ENCODE measurements around the gene SCO2. TPM values are rescaled to one million over a fixed set of nuclear protein-coding genes. Genes with fewer than 3 reads are reported as not detected.

SCO2 gene
- total RNA-seq, 2 experiments from 2014 or later = 1.1 to 2.1 TPM

GRCh38 chr22:50474710-50475651 is 50.4 kb downstream of the SCO2 start, which contains the start of gene SBF1:
SBF1 (minus strand) TSS chr22:50475035; CDS start chr22:50474840, 195 bp downstream.
- Mint-ChIP-seq H3K27ac (peak within 1 kb of the TSS; percentile 87), H3K4me1 (ENCODE audit: low read depth) (peaks cover 45% of the 10 kb centered on the region), H3K27me3 (ENCODE audit: low read depth) (peaks cover 4% of the 10 kb centered on the region), H3K36me3 (ENCODE audit: low read depth) (no peaks in the 10 kb centered on the region), H3K4me3 (peak within 1 kb of the TSS; percentile 95), H3K9me3 (no peaks in the 10 kb centered on the region)
- CTCF ChIA-PET = no interaction called here
- peak; percentile 90 for DNase-seq
- intact Hi-C loops (cut with micrococcal nuclease) = loop anchor here (2.0 to 10.0 kb wide), 5 partner anchors 24 to 513 kb away; partner anchors contain the start of genes LMF2, PIM3 and TUBGCP6

- peaks cover 54% of the 10 kb centered on the region for H3K4me1 Mint-ChIP-seq (ENCODE audit: low read depth)
- DNase-seq = peak; percentile 64
- H3K27me3 Mint-ChIP-seq (ENCODE audit: low read depth) = no peaks in the 10 kb centered on the region
- no peaks in the 10 kb centered on the region for H3K9me3 Mint-ChIP-seq
- peak overlapping the region; percentile 87 for H3K27ac Mint-ChIP-seq
- intact Hi-C loops (cut with micrococcal nuclease) = loop anchor here (1.0 to 10.0 kb wide), 6 partner anchors 25 to 512 kb away; partner anchors contain the start of genes LMF2, PIM3 and TUBGCP6
- peak overlapping the region; percentile 95 for H3K4me3 Mint-ChIP-seq
- CTCF ChIA-PET = interaction anchor here (1.0 to 2.0 kb wide), 6 partner anchors 9 to 223 kb away, joined by 3 to 5 read pairs (median 4); partner anchors contain the start of gene HDAC10
- H3K36me3 Mint-ChIP-seq (ENCODE audit: low read depth) = no peaks in the 10 kb centered on the region
Measured at GRCh38 chr22:50473855-50474671, 51.3 kb downstream of the SCO2 start.

Other genes with a start within 250 kb of the SCO2 start
- 10 to 100 TPM in 1 of 2 experiments, 1 to 10 TPM in 1; 9.8 to 10.4 TPM for gene PLXNB2, start 218.0 kb downstream of the SCO2 start, total RNA-seq
- gene DENND6B, start 198.6 kb downstream of the SCO2 start, total RNA-seq = 1 to 10 TPM; 1.8 to 2.1 TPM
- gene PPP6R2, start 182.3 kb downstream of the SCO2 start, total RNA-seq = 10 to 100 TPM; 33.7 to 34.7 TPM
- 100 to 1,000 TPM; 100 TPM for gene SBF1, start 50.6 kb downstream of the SCO2 start, total RNA-seq
- gene ADM2, start 44.1 kb downstream of the SCO2 start, total RNA-seq = 1 to 10 TPM; 7.5 to 8.3 TPM
- under 1 TPM in 1 of 2 experiments, not detected in 1; 0.31 TPM for gene MIOX, start 38.7 kb downstream of the SCO2 start, total RNA-seq
- 10 to 100 TPM; 41.4 to 42.0 TPM for gene LMF2, start 17.9 kb downstream of the SCO2 start, total RNA-seq
- gene NCAPH2, start 17.4 kb downstream of the SCO2 start, total RNA-seq = 100 to 1,000 TPM; 104 to 115 TPM
- gene TYMP, start 4.4 kb upstream of the SCO2 start, total RNA-seq = 10 to 100 TPM; 43.7 to 49.6 TPM
- gene KLHDC7B, start 20.3 kb upstream of the SCO2 start, total RNA-seq = 1 to 10 TPM; 7.4 to 7.6 TPM
- gene SYCE3, start 37.3 kb upstream of the SCO2 start, total RNA-seq = 1 to 10 TPM in 1 of 2 experiments, under 1 TPM in 1; 0.91 to 2.0 TPM
- 10 to 100 TPM; 37.3 to 43.7 TPM for gene CPT1B, start 52.8 kb upstream of the SCO2 start, total RNA-seq
- gene CHKB, start 57.3 kb upstream of the SCO2 start, total RNA-seq = 10 to 100 TPM; 71.0 to 81.4 TPM
- under 1 TPM; 0.05 to 0.15 TPM for gene MAPK8IP2, start 75.2 kb upstream of the SCO2 start, total RNA-seq
- gene ARSA, start 102.6 kb upstream of the SCO2 start, total RNA-seq = 10 to 100 TPM; 17.8 to 19.2 TPM
- gene SHANK3, start 147.2 kb upstream of the SCO2 start, total RNA-seq = under 1 TPM; 0.07 TPM
- not detected for gene ACR, start 212.6 kb upstream of the SCO2 start, total RNA-seq